HG02943 (cell line): ENCODE results near the gene BCKDK.
A peak's percentile ranks its signal among the peaks of the same experiment; 100 is the strongest.
"Not testable (repeated sequence)": the region's sequence is repeated elsewhere in the genome, so short reads cannot be mapped to it uniquely, and the experiment has no call there.

Experiments used
- ATAC-seq: cut with Tn5 transposase; IDR thresholded peaks from one replicate; pipeline ENCODE4 v1.9.1; 2021; ENCODE audit warnings: mild to moderate bottlenecking, low read depth, moderate library complexity; ENCODE audit not compliant: unreplicated experiment

The BCKDK gene

GRCh38 chr16:31136822-31137499 is 28.8 kb downstream of the BCKDK start:
- not testable (repeated sequence) for ATAC-seq

DNA sequence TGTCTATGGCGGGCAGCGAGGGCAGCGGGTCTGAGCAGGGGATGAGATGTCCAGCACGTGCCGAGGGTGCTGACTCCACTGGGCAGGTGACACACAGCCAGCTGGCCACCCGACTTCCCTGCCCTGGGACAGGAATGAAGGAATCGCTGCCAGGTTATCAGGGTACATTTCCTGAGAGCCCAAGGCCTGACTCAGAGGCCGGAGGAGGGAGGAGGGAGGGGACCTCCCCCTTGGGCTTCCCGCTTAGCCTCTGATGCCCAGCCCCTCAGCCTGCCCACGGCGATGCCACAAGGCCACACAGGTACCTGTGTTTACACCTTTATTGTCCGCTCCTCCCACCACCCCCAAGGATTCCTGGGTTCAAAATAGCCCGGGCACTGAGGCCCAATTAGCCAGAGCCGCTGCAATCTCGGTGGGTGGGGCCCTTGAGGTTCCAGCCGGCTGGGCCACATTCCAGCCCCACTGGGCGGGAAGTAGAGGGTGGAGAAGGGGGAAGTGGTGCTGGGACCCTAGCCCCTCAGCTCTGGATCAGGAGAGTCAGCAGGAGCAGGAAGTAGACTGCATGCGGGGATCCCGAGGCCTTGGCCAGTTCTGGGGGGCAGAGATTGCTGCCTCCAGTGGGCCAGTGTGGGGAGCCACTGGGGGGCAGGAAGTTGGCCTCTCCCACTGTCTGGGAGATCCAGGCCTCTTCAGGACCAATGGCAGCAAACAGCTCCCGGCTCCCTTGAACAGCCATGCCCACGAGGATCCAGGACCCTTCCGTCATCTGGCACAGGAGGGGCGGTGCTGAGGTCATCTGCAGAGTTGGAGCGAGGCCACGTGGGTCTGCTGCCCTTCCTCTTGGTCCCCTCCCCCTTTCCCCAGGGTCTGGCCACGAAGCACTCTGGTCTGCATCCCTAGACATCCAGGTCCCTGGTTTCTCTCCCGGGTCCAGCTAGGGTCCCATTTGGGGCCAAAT is 30.7 kb downstream of the BCKDK start:
- ATAC-seq, result no peak

GRCh38 chr16:31141071-31141469 is 32.9 kb downstream of the BCKDK start:
- ATAC-seq, result not testable (repeated sequence)

GRCh38 chr16:31141489-31142108 is 33.4 kb downstream of the BCKDK start:
- ATAC-seq, result no peak

DNA sequence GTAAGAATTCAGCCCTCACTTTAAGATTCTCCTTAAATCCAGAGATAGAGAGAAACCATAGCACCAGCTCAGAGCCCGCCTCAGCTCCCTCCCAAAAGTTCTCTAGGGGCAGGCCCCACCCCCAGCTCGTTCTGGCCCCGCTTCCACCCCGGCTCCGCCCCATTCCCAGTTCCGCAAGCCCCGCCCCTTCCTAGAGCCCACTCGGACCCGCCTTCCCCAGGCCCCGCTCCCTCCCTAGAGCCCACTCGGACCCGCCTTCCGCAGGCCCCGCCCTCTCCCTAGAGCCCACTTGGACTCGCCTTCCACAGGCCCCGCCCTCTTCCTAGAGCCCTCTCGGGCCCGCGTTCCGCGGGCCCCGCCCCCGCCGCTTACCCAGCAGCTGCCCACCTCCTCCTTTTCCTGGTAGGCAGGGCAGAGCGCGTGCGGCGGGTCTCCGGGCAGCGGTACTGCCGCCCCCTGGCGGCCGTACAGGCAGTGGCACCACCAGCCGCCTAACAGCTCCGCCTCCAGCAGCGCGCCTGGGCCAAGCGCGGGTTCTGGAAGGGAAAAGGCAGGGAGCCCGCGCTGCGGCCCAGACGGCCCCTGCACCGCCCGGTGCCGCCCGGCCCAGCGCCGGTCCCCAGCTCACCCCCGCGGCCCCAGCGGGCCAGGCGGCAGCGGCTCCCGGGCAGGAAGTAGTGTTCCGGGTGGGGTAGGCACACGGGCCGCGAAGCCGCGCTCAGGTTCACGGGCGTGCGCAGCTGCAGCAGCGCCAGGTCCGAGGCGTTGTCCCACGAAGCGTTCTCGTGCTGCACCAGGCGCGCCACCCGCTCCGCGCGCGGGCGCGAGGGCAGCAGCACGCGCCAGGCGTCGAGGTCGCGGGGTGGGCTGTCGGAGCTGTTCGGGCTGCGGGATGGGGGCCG is 34.2 kb downstream of the BCKDK start:
- ATAC-seq, result peak; percentile 86

DNA sequence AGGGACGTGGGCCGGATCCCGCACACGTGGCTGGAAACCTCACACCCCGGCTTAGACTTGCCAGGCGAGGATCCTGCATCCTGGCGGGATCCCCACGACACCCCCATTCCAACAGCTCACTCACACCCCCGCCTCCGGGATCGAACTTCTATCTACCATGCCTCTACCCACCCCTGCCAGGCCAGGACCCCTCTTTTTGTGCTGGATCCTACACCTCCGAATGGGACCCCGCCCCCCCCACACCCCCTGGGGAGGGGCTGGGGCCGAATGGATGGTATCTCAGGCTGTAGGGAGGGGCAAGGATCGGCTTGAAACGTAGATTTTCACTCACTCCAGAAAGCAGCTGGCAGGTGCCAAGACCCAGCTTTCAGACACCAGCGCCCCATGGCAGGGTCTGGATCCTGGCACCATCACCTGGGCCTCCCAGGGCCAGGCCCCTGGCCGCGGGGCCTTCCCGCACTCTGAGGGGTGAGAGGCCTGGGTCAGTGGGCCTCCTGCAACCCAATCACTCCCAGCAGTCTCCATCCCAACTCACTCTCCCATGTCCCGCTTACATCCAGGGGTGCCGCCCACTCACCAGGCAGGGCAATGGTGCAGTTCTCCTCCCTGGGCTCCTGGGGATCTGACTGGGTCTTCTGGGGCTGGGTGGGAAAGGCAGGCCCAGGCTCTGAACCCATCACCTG is 35.0 kb downstream of the BCKDK start:
- no peak for ATAC-seq

GRCh38 chr16:31143694-31144148 is 35.5 kb downstream of the BCKDK start:
- no peak for ATAC-seq

DNA sequence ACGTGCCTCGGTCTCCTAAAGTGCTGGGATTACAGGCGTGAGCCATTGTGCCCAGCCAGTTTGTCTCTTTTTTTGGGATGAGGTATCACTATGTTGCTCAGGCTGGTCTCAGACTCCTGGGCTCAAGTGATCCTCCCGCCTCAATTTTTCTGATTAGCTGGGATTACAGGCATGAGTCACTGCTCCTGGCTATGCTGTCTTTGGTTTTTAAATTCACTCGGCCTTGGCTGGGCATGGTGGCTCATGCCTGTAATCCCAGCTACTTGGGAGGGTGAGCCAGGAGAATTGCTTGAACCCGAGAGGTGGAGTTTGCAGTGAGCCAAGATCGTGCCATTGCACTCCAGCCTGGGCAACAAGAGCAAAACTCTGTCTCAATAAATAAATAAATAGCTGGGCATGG is 36.2 kb downstream of the BCKDK start:
- ATAC-seq, result not testable (repeated sequence)

- ATAC-seq, result no peak
Measured at GRCh38 chr16:31145398-31145990, 37.3 kb downstream of the BCKDK start.

GRCh38 chr16:31147574-31147973 is 39.4 kb downstream of the BCKDK start:
- ATAC-seq, result no peak

DNA sequence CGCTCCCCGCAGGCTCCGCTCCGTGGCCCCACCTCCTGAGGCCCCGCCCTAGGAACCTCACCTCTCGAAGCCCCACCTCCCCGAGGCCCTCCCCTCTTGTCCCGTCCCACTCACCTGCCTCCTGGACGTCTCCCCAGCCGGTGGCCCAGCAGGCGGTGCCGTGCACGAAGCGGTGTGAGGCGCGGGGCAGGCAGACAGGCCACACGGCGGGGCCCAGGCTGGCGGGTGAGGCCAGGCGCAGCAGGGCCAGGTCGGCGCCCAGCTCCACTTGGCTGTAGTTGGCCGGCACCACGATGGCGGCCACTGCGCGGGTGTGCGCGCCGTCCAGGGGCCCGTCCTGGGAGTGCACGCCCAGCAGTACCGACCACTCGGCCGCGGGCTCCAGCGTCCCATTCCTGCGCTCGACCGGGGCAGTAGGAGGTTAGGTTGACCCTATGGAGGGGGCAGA is 40.1 kb downstream of the BCKDK start:
- no peak for ATAC-seq

GRCh38 chr16:31148896-31149295 is 40.7 kb downstream of the BCKDK start:
- ATAC-seq, result no peak

- no peak for ATAC-seq
Measured at GRCh38 chr16:31149332-31149731, 41.1 kb downstream of the BCKDK start.

- ATAC-seq, result no peak
Measured at GRCh38 chr16:31149894-31150890, 42.0 kb downstream of the BCKDK start, which contains the start of gene PRSS36. PRSS36 (minus strand) TSS chr16:31150066; CDS start chr16:31150035, 31 bp downstream.

DNA sequence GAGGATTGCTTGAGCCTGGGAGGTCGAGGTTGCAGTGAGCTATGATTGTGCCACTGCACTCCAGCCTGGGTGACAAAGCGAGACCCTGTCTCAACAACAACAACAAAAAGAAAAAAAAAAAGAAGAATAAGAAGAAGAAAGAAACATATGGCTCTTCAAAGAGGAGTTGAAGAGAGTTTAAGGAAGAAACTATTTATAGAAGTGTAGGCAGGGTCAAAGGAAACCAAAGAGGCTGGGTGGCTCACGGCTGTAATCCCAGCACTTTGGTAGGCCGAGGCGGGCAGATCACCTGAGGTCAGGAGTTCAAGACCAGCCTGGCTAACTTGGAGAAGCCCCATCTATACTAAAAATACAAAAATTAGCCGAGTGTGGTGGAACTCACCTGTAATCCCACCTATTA is 42.8 kb downstream of the BCKDK start:
- ATAC-seq, result not testable (repeated sequence)

DNA sequence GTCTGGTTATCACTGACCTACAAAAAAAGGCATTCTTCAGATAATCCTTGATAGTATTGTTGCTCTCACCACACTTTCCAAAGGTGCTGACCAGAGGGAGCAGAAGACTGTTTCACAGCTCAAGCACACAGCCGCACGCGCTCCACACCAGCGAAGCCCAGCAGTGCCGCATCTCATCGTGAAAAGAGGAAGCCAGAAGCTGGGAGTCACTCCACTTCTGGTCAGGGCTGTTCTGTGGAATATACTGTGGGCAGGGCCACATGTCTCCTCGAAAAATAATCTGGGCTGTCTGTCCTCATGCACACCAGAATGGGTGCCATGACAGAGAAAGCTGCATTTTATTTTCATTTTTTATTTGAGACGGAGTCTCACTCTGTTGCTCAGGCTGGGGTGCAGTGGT is 49.0 kb downstream of the BCKDK start:
- no peak for ATAC-seq
